ENCODE results near the gene ZNF506.
A peak's percentile ranks its signal among the peaks of the same experiment; 100 is the strongest.
"Not testable (repeated sequence)": the region's sequence is repeated elsewhere in the genome, so short reads cannot be mapped to it uniquely, and the experiment has no call there.

The ZNF506 gene

GRCh38 chr19:19777692-19778091 lies 43.9 kb downstream of the ZNF506 start:
- no peak for DNase-seq

- peak; percentile 95 for DNase-seq
These were observed 45.1 kb downstream of the ZNF506 start for GRCh38 chr19:19776206-19777008.

- DNase-seq, result no peak
These were observed 45.7 kb downstream of the ZNF506 start for GRCh38 chr19:19775891-19776205.

GRCh38 chr19:19774354-19775033 lies 47.1 kb downstream of the ZNF506 start:
- no peak for DNase-seq

- DNase-seq, result not testable (repeated sequence)
These were observed 49.6 kb downstream of the ZNF506 start for GRCh38 chr19:19771963-19772362.

GRCh38 chr19:19769971-19770370 lies 51.6 kb downstream of the ZNF506 start:
- not testable (repeated sequence) for DNase-seq

GRCh38 chr19:19758164-19758563 lies 63.4 kb downstream of the ZNF506 start:
- no peak for DNase-seq

- no peak for DNase-seq
These were observed 68.7 kb downstream of the ZNF506 start for GRCh38 chr19:19752760-19753403.

GRCh38 chr19:19751846-19752245 lies 69.7 kb downstream of the ZNF506 start:
- DNase-seq, result no peak

- no peak for DNase-seq
These were observed 70.4 kb downstream of the ZNF506 start for GRCh38 chr19:19750842-19751790.

- DNase-seq, result no peak
These were observed 71.4 kb downstream of the ZNF506 start for GRCh38 chr19:19749908-19750841.

GRCh38 chr19:19749117-19749907 lies 72.2 kb downstream of the ZNF506 start:
- DNase-seq, result no peak

- DNase-seq, result no peak
These were observed 73.2 kb downstream of the ZNF506 start for GRCh38 chr19:19748249-19748938.

- DNase-seq, result no peak
These were observed 74.0 kb downstream of the ZNF506 start for GRCh38 chr19:19747357-19748220.

- no peak for DNase-seq
These were observed 75.0 kb downstream of the ZNF506 start for GRCh38 chr19:19746286-19747213.

- no peak for DNase-seq
These were observed 75.9 kb downstream of the ZNF506 start for GRCh38 chr19:19745496-19746285.

- no peak for DNase-seq
These were observed 76.9 kb downstream of the ZNF506 start for GRCh38 chr19:19744641-19745040.
